Left colon (tissue), 2 donors: Measurements from ENCODE around the gene HINFP. TPM values are rescaled to one million over a fixed set of nuclear protein-coding genes. Genes with fewer than 3 reads are reported as not detected.

Experiments used
- ATAC-seq: fragments of 200-7000 bp; cut with Tn5 transposase; one replicate; pipeline ENCODE4 v1.9.1; 2020; ENCODE audit warnings: mild to moderate bottlenecking, moderate library complexity
- DNase-seq, 2 donors: peaks; one replicate each; pipeline ENCODE4 v3.0.0-alpha.2; 2020
- intact Hi-C, 2 donors: fragments of 100-400 bp; cut with DNase I in 1 of 2; cut with micrococcal nuclease in 1 of 2; formaldehyde crosslinking; loops; one replicate each; pipeline versions ENCODE4 v1.11.2 to v1.14.0; 2022; cut with DNase I, micrococcal nuclease
- long read RNA-seq: library from polyadenylated mRNA; unstranded; transcript quantifications from one replicate; pipeline ENCODE4 v2.0.0, GENCODE V29; 2021
- total RNA-seq, 2 donors: library from RNA; stranded (reverse); fragmentation: NEBNext Ultra II Directional; extraction: Animal tissue kit (Norgen Biotek cat#: 25700); gene quantifications; one replicate each; pipeline ENCODE4 v1.2.1, GENCODE V29; 2021
- donor health status: DM: no; HTN: no; CAD: no.
- donor health status: DM: yes; HTN: yes; CAD: no.

The HINFP gene
- 10 to 100 TPM; 34.9 to 35.7 TPM for total RNA-seq
- long read RNA-seq, transcript HINFP-201 (10 exons, 3,163 nt) = major isoform, 6 of 31 reads
- long read RNA-seq, partial matches to known transcripts = 15 of 31 reads
- long read RNA-seq, other reads (novel, unspliced or antisense) = 9 of 31 reads

GRCh38 chr11:119121008-119121810 lies at the start of gene HINFP:
Gene HINFP, plus strand, starts transcription at chr11:119121580. Its CDS starts 5,365 bp downstream, at chr11:119126945.
- ATAC-seq = peak; percentile 92
- DNase-seq = peak; percentile 100
- intact Hi-C loops = no loop called here

- ATAC-seq = no peak
- intact Hi-C loops = no loop called here
- DNase-seq = no peak
Measured at GRCh38 chr11:119077839-119078238, 43.5 kb upstream of the HINFP start.

GRCh38 chr11:119078675-119079420 lies 42.5 kb upstream of the HINFP start:
- intact Hi-C loops = no loop called here
- ATAC-seq (no peak), DNase-seq (no peak)

- DNase-seq (no peak), ATAC-seq (no peak)
- intact Hi-C loops = no loop called here
Measured at GRCh38 chr11:119081682-119082260, 39.6 kb upstream of the HINFP start.

GRCh38 chr11:119084663-119085436 lies 36.5 kb upstream of the HINFP start, which contains the start of gene HMBS:
Gene HMBS, plus strand, starts transcription at chr11:119084881. Its CDS starts 153 bp downstream, at chr11:119085034.
- ATAC-seq (peak; percentile 94), DNase-seq (peak; percentile 94 to 95)
- intact Hi-C loops = no loop called here

- intact Hi-C loops = no loop called here
- ATAC-seq (peak; percentile 24), DNase-seq (peak in 1 of 2 donors; percentile 50)
Measured at GRCh38 chr11:119085437-119085847, 35.9 kb upstream of the HINFP start.

GRCh38 chr11:119087123-119087522 lies 34.3 kb upstream of the HINFP start:
- DNase-seq (no peak), ATAC-seq (no peak)
- intact Hi-C loops = no loop called here

GRCh38 chr11:119087747-119088241 lies 33.6 kb upstream of the HINFP start:
- ATAC-seq (no peak), DNase-seq (no peak)
- intact Hi-C loops = no loop called here

- DNase-seq (no peak), ATAC-seq (no peak)
- intact Hi-C loops = no loop called here
Measured at GRCh38 chr11:119088406-119088805, 33.0 kb upstream of the HINFP start.

- DNase-seq (no peak), ATAC-seq (no peak)
- intact Hi-C loops = no loop called here
Measured at GRCh38 chr11:119089319-119089718, 32.1 kb upstream of the HINFP start.

- intact Hi-C loops = no loop called here
- no peak for DNase-seq
- ATAC-seq = no peak
Measured at GRCh38 chr11:119091178-119091577, 30.2 kb upstream of the HINFP start.

- no peak for DNase-seq
- intact Hi-C loops = no loop called here
- no peak for ATAC-seq
Measured at GRCh38 chr11:119091966-119092879, 29.2 kb upstream of the HINFP start.

- DNase-seq (no peak), ATAC-seq (no peak)
- intact Hi-C loops = no loop called here
Measured at GRCh38 chr11:119092880-119093842, 28.2 kb upstream of the HINFP start.

GRCh38 chr11:119093942-119094815 lies 27.2 kb upstream of the HINFP start:
- ATAC-seq (peak; percentile 45), DNase-seq (peak in 1 of 2 donors; percentile 49)
- intact Hi-C loops = no loop called here

- intact Hi-C loops = no loop called here
- peak; percentile 81 for ATAC-seq
- DNase-seq = peak; percentile 88 to 89
Measured at GRCh38 chr11:119094816-119095065, 26.6 kb upstream of the HINFP start.
